Esophagus (tissue), 2 donors: ENCODE results near the gene PITPNM2. TPM values are rescaled to one million over a fixed set of nuclear protein-coding genes. Genes with fewer than 3 reads are reported as not detected.
A peak's percentile ranks its signal among the peaks of the same experiment; 100 is the strongest.

Source experiments
- H3K27ac ChIP-seq, 2 donors: one replicate each; pipeline ENCODE4 v1.5.1; 2013; ENCODE audit warnings: low read depth in 2 of 2, mild to moderate bottlenecking in 2 of 2, inconsistent platforms in 1 of 2, low read length in 1 of 2, moderate library complexity in 1 of 2
- H3K27me3 ChIP-seq, 2 donors: one replicate each; pipeline ENCODE4 v1.6.1; 2013; ENCODE audit warnings: low read length in 2 of 2, control low read depth in 1 of 2, mild to moderate bottlenecking in 1 of 2; ENCODE audit not compliant: insufficient read depth in 2 of 2, control insufficient read depth in 1 of 2
- H3K36me3 ChIP-seq, 2 donors: one replicate each; pipeline ENCODE4 v1.6.1; 2013; ENCODE audit warnings: low read length in 1 of 2; ENCODE audit not compliant: control insufficient read depth in 2 of 2, insufficient read depth in 2 of 2
- H3K4me1 ChIP-seq, 2 donors: one replicate each; pipeline ENCODE4 v1.6.1; 2013; ENCODE audit warnings: low read length in 1 of 2; ENCODE audit not compliant: control insufficient read depth in 2 of 2, insufficient read depth in 2 of 2
- H3K4me3 ChIP-seq, 2 donors: one replicate each; pipeline ENCODE4 v1.5.1; 2013; ENCODE audit warnings: low read length in 2 of 2, mild to moderate bottlenecking in 2 of 2, low read depth in 1 of 2, moderate library complexity in 1 of 2
- H3K9me3 ChIP-seq, 2 donors: one replicate each; pipeline ENCODE4 v1.6.1; 2013; ENCODE audit warnings: mild to moderate bottlenecking in 2 of 2, low read depth in 1 of 2, low read length in 1 of 2, moderate library complexity in 1 of 2; ENCODE audit not compliant: control insufficient read depth in 2 of 2, insufficient read depth in 1 of 2
- WGBS, 2 donors: extraction: QIAGEN DNeasy Blood & Tissue Kit; methylation state at CpG; one replicate each; pipeline ENCODE4 v1.1.7; 2013; 5-methylcytosine and 5-hydroxymethylcytosine counted together
- polyA plus RNA-seq, 2 donors: library from polyadenylated mRNA; stranded (reverse); fragments of 200-250 nt; gene quantifications; one replicate each; pipeline ENCODE4 v1.2.3, GENCODE V29; 2013
- donor health status: healthy with polysubstance abuse.
- donor health status: Bipolar disorder and iron deficiency.

Gene PITPNM2
- polyA plus RNA-seq, 2 donors, result 4.1 to 7.8 TPM

DNA sequence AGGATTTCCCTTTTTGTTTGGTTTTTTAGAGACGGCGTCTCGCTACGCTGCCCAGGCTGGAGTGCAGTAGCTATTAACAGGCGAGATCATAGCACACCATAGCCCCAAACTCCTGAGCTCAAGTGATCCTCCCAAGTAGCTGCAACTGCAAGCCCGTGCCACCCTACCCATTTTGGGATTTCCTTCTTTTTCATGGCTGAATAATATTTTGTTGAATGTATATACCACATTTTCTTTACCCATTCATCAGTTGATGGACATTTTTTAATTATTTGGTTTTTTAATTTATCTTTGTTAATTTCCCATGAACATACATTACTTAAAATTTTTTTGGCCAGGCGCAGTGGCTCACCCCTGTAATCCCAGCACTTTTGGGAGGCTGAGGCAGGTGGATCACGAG is 15.2 kb downstream of the PITPNM2 start:
- 73 to 83% methylated on average over 8 of the region's 8 CpGs for WGBS, 2 donors
- Histone ChIP-seq H3K36me3 (no peaks in the 10 kb centered on the region), H3K4me1 (peaks cover 13 to 22% of the 10 kb centered on the region in 2 donors), H3K27me3 (no peaks in the 10 kb centered on the region), H3K9me3 (no peaks in the 10 kb centered on the region), H3K4me3 (no peak overlapping the region), H3K27ac (no peak overlapping the region)

DNA sequence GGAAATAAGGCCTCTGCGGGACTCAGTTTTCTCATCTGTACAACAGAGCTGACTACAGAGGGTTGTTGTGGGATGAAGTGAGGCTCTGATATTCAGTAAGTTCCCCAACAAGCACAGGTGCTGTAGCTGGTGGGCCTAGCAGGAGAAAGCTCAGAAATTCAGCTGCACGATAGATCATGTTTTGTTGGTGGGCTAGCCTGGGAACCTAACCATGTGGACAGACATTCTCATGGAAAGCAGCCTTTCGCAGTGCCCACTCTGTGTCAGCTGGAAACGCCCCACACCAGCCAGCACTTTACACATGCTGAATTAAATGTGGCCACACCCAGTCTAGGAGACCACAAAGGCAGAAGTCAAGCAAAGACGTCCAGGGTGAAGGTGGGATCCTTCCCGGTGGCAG is 16.1 kb downstream of the PITPNM2 start:
- Histone ChIP-seq H3K4me3 (no peak overlapping the region), H3K9me3 (no peaks in the 10 kb centered on the region), H3K4me1 (peaks cover 9 to 17% of the 10 kb centered on the region in 2 donors), H3K36me3 (no peaks in the 10 kb centered on the region), H3K27ac (peak overlapping the region in 1 of 2 donors; percentile 63), H3K27me3 (no peaks in the 10 kb centered on the region)
- WGBS, 2 donors, result 90 to 91% methylated on average over 6 of the region's 6 CpGs

GRCh38 chr12:123134271-123134671 is 16.6 kb downstream of the PITPNM2 start:
- no peaks in the 10 kb centered on the region for H3K27me3 ChIP-seq
- peak overlapping the region in 1 of 2 donors; percentile 6 for H3K27ac ChIP-seq
- peaks cover 9 to 17% of the 10 kb centered on the region in 2 donors for H3K4me1 ChIP-seq
- H3K4me3 ChIP-seq, result no peak overlapping the region
- WGBS, 2 donors, result 78 to 89% methylated on average over 9 of the region's 9 CpGs
- H3K9me3 ChIP-seq, result no peaks in the 10 kb centered on the region
- H3K36me3 ChIP-seq, result no peaks in the 10 kb centered on the region

DNA sequence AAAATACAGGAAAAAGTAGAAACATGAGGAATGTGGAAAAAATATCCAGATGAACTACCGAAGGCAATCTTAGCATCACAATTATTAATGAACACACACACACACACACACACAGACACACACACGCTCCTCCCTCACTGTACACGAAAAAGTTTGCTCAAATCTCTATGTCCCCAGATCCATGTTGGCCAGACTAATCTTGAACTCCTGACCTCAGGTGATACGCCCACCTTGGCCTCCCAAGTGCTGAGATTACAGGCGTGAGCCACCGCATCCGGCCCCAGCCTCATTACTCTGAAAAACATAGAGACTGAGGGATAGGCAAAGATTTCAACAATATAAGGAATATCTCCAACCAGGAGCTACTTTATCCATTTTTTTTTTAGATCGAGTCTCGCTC is 17.2 kb downstream of the PITPNM2 start:
- 90 to 91% methylated on average over 9 of the region's 9 CpGs for WGBS, 2 donors
- Histone ChIP-seq H3K4me1 (peaks cover 9 to 17% of the 10 kb centered on the region in 2 donors), H3K27ac (no peak overlapping the region)

GRCh38 chr12:123132951-123133619 is 17.8 kb downstream of the PITPNM2 start:
- H3K4me3 ChIP-seq, result no peak overlapping the region
- no peak overlapping the region for H3K27ac ChIP-seq
- H3K9me3 ChIP-seq, result no peaks in the 10 kb centered on the region
- H3K27me3 ChIP-seq, result no peaks in the 10 kb centered on the region
- WGBS, 2 donors, result 73 to 79% methylated on average over 3 of the region's 3 CpGs
- no peaks in the 10 kb centered on the region for H3K36me3 ChIP-seq
- peaks cover 9 to 17% of the 10 kb centered on the region in 2 donors for H3K4me1 ChIP-seq

More for the DNA sequence above, 17.2 kb downstream of the PITPNM2 start:
- Histone ChIP-seq H3K4me3 (no peak overlapping the region), H3K27me3 (no peaks in the 10 kb centered on the region), H3K36me3 (no peaks in the 10 kb centered on the region), H3K9me3 (no peaks in the 10 kb centered on the region)

DNA sequence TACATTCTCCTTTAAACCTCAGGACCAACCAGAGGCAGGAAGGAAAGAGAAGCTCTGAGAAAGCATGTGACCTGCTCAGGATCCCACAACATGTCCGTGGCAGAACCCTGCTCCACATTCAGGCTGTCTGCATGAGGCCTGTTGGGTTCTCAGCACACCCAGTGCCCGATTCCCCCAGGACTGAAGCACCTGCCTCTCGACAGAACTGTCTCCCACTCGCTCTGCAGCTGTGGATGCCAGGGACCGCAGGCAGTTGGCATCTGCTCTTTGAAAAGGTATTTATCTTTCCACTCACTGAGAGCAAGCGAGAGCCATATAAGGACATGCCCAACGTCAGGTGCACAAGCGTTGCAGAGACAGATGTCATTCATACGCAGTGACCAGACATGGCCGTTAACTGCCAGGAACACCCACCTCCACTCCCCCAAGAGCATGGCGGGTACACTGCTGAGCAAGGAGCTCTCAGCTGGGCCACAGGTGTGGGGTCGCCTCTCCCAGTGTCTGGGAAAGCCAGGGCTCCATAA is 18.9 kb downstream of the PITPNM2 start:
- Histone ChIP-seq H3K4me1 (peaks cover 9 to 19% of the 10 kb centered on the region in 2 donors), H3K4me3 (no peak overlapping the region), H3K36me3 (no peaks in the 10 kb centered on the region), H3K9me3 (no peaks in the 10 kb centered on the region), H3K27me3 (no peaks in the 10 kb centered on the region), H3K27ac (peak overlapping the region; percentile 69 to 72)
- WGBS, 2 donors, result 36 to 40% methylated on average over 12 of the region's 12 CpGs

DNA sequence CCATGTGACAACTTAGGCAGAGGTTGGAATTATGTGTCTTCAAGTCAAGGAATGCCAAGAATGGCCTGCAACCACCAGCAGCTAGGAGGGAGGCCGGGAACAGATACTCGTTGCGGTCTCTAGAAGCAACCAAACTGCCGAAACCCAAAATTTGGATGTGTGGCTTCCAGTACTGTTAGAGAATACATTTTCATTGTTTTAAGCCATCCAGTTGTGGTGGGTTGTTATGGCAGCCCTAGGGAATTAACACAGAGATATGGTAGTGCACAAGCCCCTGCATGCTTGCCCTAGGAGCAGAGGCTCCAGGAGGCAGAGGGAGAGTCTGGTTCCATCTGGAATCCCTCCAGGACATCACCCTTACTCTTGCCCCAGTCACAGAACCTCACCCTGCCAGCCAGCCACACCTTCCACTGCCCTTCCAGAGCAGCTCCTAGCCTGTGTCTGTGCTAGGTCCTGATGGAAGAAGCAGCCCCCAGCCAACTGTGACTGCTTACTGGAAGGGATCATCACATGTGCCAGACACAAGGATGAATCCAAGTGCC is 19.5 kb downstream of the PITPNM2 start:
- Histone ChIP-seq H3K36me3 (no peaks in the 10 kb centered on the region), H3K4me1 (peaks cover 9 to 19% of the 10 kb centered on the region in 2 donors), H3K27ac (peak overlapping the region; percentile 69 to 72)

DNA sequence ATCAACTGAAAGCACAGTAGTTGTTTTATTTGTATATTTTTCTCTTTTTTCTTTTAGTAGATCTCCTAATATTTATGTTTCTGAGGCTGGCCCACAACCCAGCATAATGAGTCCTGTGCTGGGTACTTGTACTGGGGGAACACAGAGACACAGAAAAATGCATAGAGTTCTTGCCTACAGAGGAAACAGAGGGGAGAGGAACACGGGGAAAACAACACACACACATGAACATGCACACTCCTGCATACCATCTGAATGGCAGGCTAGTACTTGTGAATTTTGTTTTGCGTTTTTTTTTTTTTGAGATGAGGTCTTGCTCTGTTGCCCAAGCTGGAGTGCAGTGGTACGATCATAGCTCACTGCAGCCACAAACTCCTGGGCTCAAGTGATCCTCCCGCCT is 21.3 kb downstream of the PITPNM2 start:
- Histone ChIP-seq H3K4me3 (no peak overlapping the region), H3K36me3 (no peaks in the 10 kb centered on the region), H3K4me1 (peaks cover 9 to 16% of the 10 kb centered on the region in 2 donors), H3K9me3 (no peaks in the 10 kb centered on the region), H3K27ac (no peak overlapping the region), H3K27me3 (no peaks in the 10 kb centered on the region)
- 64 to 72% methylated on average over 4 of the region's 4 CpGs for WGBS, 2 donors

More for the DNA sequence above, 19.5 kb downstream of the PITPNM2 start:
- H3K27me3 ChIP-seq, result no peaks in the 10 kb centered on the region
- WGBS, 2 donors, result 58 to 65% methylated on average over 4 of the region's 4 CpGs
- H3K4me3 ChIP-seq, result no peak overlapping the region
- H3K9me3 ChIP-seq, result no peaks in the 10 kb centered on the region

DNA sequence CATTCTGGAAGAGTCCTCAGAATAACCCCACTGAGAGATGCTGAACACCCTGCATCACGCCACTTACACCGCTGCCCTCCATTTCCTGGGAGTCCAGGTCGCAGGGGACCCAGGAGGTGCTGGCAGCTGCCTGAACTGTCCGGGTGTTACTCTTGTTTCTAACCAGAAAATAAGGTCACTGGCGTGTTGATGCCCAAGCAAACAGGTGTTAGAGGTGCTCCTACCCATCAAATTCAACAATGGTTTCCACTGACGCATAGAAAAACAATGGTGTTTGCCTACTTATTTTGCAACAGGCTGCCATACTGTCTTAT is 23.8 kb downstream of the PITPNM2 start:
- no peak overlapping the region for H3K4me3 ChIP-seq
- H3K4me1 ChIP-seq, result peaks cover 8 to 13% of the 10 kb centered on the region in 2 donors
- no peaks in the 10 kb centered on the region for H3K36me3 ChIP-seq
- H3K9me3 ChIP-seq, result no peaks in the 10 kb centered on the region
- 93 to 94% methylated on average over 6 of the region's 6 CpGs for WGBS, 2 donors
- no peaks in the 10 kb centered on the region for H3K27me3 ChIP-seq
- peak overlapping the region; percentile 9 to 47 for H3K27ac ChIP-seq
